ENCODE results near the gene FAM8A1.

DNA sequence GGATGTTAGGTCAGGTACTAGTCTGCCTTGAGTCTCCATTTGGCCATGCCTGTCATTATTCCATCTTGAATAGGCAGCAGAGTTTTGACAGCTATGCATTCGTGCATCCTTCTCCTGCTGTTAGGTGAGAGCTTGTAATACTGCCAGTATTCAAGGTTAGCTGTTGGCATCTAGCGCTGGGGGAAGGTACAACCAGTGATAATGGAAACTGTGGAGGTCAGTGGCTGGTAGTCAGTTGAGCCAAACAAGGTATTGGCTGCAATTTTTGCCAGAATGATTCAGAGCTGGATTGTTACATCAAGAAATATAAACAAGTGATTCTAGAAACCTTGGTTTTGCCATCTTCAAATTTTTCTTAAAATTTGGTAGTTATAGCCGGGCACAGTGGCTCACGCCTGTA, 6.5 kb downstream of the FAM8A1 start:
- TF ChIP-seq, protein P1, sequence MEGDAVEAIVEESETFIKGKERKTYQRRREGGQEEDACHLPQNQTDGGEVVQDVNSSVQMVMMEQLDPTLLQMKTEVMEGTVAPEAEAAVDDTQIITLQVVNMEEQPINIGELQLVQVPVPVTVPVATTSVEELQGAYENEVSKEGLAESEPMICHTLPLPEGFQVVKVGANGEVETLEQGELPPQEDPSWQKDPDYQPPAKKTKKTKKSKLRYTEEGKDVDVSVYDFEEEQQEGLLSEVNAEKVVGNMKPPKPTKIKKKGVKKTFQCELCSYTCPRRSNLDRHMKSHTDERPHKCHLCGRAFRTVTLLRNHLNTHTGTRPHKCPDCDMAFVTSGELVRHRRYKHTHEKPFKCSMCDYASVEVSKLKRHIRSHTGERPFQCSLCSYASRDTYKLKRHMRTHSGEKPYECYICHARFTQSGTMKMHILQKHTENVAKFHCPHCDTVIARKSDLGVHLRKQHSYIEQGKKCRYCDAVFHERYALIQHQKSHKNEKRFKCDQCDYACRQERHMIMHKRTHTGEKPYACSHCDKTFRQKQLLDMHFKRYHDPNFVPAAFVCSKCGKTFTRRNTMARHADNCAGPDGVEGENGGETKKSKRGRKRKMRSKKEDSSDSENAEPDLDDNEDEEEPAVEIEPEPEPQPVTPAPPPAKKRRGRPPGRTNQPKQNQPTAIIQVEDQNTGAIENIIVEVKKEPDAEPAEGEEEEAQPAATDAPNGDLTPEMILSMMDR (IDR thresholded peaks at IDR 0.05; ENCODE audit: extremely low read depth in 1 of 2, insufficient read depth in 1 of 2, low read depth in 1 of 2, low read length in 2 of 2) = no peak
- TF ChIP-seq MAX (IDR thresholded peaks at IDR 0.05; ENCODE audit: insufficient read depth, insufficient read length) (no peak), MYC (IDR thresholded peaks at IDR 0.05; ENCODE audit: low read depth, low read length) (no peak), POLR2AphosphoS5 (IDR thresholded peaks at IDR 0.05; ENCODE audit: insufficient read depth, low read depth, low read length) (no peak), POLR2A (IDR thresholded peaks at IDR 0.05; ENCODE audit: low read depth, low read length) (no peak), EZH2 (IDR thresholded peaks at IDR 0.05; ENCODE audit: borderline replicate concordance, low read depth, low read length, severe bottlenecking) (no peak), JUN (IDR thresholded peaks at IDR 0.05; ENCODE audit: borderline replicate concordance, insufficient read depth, insufficient read length, low read depth) (no peak), FOS (IDR thresholded peaks at IDR 0.05; ENCODE audit: borderline replicate concordance, insufficient read depth, low read length) (no peak)
